Dermis microvascular lymphatic vessel endothelial cell (primary cell): ENCODE results near the gene PLPP1. TPM values are rescaled to one million over a fixed set of nuclear protein-coding genes. Genes with fewer than 3 reads are reported as not detected.
"Not testable (repeated sequence)": the region's sequence is repeated elsewhere in the genome, so short reads cannot be mapped to it uniquely, and the experiment has no call there.

ENCODE experiments used
- DNase-seq, 2 donors: peaks; one replicate each; pipeline versions ENCODE4 v3.0.0 to v3.0.0-alpha.2; 2010; ENCODE audit warnings: low read depth in 2 of 2
- total RNA-seq: library from RNA; depleted of rRNA; stranded (reverse); fragments of >200 nt; gene quantifications from 2 replicates; pipeline ENCODE4 v1.2.1, GENCODE V29; 2014

PLPP1 gene
- total RNA-seq, 1 donor from 2014 or later, result 181 TPM

DNA sequence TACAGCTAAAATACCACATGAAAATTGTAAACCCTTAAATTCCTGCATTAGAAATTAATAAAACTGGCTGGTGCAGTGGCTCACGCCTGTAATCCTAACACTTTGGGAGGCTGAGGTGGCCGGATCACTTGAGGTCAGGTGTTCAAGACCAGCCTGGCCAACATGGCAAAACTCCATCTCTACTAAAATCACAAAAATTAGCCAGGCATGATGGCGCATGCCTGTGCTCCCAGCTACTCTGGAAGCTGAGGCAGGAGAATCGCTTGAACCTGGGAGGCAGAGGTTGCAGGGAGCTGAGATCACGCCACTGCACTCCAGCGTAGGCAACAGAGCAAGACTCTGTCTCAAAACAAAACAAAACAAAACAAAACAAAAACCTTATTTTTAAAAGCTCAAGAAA, 29.1 kb downstream of the PLPP1 start:
- DNase-seq, result not testable (repeated sequence)

DNA sequence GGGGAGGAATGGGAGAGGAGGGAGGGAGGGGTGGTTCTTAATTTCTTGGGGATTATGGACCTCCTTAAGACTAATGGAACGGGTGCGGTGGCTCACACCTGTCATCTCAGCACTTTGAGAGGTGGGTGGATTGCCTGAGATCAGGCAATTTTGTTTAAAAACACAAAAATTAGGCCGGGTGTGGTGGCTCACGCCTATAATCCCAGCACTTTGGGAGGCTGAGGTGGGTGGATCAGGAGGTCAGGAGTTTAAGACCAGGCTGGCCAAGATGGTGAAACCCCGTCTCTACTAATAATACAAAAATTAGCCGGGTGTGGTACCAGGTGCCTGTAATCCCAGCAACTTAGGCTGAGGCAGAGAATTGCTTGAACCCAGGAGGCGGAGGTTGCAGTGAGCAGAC, 30.8 kb downstream of the PLPP1 start:
- DNase-seq, result not testable (repeated sequence)

- DNase-seq, result no peak
Measured at GRCh38 chr5:55502759-55503158, 32.0 kb downstream of the PLPP1 start.

DNA sequence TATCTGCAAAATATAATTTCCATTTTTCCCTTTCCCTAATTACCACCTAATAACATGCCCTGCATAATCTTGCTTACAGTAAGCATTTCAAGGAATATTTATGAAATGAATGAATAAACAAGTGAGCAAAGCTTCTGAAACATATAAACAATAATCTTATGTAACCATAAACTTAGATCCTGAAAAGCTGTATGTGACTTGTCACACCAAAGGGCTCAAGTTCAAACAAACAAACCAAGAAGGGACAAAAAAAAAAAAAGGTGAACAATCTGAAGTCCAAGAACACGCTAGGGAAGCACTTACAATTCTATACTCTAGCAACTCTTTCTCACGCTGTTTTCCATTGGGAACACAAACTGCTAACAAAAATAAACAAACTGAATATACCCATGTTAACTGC, 36.3 kb downstream of the PLPP1 start:
- DNase-seq, result no peak

GRCh38 chr5:55497712-55498111, 37.1 kb downstream of the PLPP1 start:
- DNase-seq, result no peak

- DNase-seq, result no peak
Measured at GRCh38 chr5:55495216-55495615, 39.5 kb downstream of the PLPP1 start.

DNA sequence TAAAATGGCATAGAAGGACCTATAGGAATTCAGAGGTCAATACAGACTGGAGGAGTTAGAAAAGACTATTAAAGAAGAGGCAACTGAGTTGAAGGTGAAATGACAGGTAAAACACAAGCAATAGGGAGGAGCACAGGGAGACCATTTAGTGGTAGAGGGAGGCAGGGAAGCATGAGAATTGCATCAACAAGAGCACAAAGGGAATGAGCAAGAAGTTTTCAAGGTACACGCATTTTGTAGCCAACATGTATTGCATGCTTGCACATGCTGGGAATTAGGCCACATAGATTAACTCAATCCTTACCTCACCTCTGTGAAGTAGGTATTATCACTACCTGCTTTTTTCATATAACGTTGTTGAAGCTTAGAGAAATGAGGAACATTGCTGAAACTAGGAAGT, 42.3 kb downstream of the PLPP1 start:
- DNase-seq, result no peak

DNA sequence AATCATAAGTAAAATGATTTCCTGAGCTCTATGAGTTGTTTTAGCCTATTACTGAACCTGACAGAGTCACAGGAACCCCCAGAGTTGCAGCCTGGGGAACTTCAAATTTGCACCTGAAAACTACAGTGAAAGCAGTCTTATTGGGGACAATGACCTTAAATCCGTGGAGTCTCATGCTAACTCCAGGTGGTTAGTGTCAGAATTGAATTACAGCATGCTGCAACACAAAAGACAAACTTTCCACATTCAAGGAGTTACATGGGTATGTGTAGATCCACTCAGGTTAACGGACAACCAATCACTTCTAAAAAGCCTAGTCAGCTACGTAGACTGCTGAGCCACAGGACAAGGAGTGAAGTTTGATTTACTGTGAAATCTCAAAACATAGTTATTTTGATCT, 49.7 kb downstream of the PLPP1 start:
- DNase-seq, result no peak

DNA sequence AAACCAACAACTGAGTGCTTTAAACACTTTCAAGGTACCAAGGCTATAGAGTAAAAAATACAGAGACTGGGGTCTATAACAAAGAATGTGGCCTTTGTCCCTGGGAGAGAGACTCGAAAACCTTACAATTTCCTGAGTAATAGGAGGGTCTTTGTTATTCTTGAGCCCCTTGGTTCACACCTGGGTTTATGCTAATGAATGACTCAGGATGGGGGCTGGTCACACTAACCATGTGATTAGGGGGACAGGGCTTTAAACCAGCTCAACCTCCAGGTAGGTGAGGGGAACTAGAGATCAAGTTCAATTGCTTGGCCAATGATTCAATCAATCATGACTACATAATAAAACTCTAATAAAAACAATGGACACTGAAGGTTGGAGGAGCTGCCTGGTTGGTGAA, 50.2 kb downstream of the PLPP1 start:
- no peak for DNase-seq

DNA sequence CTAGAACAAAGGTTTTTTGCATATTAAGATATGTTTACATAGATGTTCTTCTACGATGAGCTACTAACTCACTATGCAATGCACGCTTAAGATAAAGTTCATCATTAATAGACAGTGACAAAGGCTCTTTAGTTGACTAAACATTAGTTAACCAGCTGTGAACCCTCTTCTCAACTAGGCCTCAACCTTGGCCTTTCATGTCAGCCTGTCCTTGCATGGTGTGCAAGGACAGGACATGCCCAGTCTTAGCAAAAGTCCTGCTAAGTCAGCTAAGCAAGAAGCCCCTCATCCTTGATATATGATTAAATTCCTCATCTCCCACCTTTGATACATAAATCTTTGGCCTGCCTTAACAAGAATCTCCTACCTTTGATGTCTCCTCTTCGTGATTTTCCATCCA, 50.9 kb downstream of the PLPP1 start:
- no peak for DNase-seq

DNA sequence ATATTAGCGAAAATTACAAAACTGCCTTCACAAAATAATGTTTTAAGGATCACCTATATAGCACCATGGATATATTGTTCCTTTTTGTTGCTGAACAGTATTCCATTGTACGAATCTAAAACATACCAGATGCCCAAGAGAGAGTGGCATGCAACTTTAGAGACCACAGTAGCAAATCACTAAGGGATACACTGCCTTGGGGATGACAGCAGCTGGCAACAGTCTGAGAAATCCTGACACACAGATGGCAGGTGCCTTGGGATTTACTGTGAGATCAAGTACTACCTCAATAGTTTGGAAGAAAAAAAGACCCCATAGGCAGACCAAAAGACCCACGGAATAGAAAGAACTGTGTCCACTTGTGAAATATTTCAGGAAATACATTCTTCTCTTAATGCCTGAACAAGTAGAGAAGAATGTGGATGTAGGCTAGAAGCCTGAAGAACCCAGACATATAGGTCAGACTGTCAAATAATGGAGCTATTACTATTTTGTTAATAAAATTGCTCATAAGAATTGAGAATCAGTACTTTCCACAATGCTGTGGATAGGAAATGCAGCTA, 53.4 kb downstream of the PLPP1 start:
- DNase-seq, result no peak

DNA sequence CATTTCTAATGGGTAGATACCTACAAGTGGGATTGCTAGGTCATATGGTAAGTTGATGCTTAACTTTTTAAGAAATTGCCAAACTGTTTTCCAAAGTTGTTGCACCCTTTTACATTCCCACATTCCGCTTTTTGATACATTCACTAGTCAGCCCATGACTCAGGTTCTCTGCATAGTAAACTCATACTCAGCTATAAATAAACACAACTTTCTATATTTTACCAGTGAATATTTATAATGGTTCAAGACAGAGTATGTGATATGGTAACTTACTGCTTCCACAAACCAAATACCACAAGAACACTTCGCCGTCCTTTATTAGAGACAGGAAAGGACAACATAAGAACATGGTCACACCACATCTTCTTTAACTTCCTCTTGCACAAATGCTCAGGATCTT, 54.0 kb downstream of the PLPP1 start:
- DNase-seq, result no peak

GRCh38 chr5:55472642-55473041, 62.1 kb downstream of the PLPP1 start:
- DNase-seq, result no peak

- no peak for DNase-seq
Measured at GRCh38 chr5:55471468-55471867, 63.3 kb downstream of the PLPP1 start.

DNA sequence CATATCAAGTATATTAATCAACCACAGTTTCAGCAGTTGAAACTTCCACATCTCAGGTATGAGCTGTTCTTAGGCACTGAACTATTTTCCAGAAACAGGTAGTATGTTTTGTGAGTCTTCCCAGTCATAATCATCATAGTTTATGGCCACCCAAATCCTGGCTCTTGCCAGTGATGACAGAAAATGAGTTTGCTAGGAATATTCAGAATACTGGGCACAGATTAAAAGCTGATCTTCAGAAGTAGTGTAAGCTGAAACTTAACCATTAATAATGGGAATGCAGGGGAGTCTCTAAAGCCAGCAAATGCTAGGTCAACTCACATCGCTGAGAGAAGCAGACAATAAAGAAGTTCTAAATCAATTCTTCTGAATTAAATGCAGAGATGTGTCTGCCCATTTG, 64.5 kb downstream of the PLPP1 start:
- DNase-seq, result no peak

DNA sequence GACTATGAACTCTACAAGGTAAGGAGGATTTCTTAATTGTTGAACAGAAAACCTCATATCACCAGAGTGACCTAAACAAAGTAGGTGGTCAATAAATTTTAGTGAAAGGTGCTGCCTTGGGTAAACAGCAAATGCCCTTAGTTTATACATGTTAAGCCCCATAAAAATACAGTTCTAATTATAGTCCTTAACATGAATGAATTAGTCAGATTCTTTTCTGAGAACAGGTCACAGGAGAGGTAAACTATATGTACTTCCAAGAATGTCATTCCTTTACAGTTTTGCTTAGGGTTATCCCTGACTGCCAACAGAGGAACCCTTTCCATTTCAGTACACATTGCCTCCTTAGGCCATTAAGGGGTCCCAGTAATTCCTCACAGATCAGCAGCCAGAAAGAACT, 64.9 kb downstream of the PLPP1 start:
- DNase-seq, result no peak

DNA sequence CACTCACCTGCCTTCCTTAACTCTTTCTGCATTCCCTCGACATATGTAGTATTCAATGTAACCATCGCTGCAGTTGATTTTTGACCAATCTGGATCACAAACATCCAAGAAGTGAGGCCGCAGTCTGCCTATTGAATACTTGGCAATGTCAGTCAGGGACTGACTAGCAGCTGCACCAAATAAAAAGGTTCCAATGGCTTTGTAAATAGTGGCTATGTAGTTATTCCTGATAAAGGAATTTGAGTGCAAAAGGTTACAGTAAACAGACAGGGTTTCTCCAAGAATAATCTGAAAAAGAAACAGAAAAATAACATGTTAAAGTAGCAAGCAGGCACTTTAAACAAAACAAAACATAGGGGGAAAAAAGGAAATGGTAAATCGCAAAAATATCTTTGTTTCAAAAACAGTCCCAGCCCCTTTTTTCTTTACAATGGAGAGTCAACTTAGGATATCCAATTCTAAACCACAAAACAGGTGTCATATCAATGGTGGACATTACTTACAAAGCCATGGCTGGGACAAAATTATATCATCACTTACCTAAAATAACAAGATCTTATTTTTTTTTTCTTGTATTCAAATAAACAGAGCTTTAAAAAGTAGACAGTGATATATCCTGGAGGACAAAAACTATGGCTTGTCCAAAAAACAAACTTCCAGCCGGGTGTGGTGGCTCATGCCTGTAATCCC, 66.8 kb downstream of the PLPP1 start:
- DNase-seq, result peak in 1 of 2 donors; percentile 58

DNA sequence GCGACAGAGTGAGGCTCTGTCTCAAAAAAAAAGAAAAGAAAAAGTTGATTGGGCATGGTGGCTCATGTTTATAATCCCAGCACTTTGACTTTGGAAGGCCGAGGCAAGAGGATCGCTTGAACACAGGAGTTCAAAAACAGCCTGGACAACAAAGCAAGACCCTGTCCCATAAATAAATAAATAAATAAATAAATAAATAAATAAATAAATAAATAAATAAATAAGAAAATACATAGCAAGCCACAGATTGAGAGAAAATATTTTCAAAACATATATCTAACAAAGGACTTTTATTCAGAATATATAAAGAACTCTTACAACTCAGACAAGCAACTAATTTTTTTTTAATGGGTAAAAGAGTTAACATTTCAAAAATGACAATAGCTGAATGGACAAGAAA, 71.2 kb downstream of the PLPP1 start:
- no peak for DNase-seq

DNA sequence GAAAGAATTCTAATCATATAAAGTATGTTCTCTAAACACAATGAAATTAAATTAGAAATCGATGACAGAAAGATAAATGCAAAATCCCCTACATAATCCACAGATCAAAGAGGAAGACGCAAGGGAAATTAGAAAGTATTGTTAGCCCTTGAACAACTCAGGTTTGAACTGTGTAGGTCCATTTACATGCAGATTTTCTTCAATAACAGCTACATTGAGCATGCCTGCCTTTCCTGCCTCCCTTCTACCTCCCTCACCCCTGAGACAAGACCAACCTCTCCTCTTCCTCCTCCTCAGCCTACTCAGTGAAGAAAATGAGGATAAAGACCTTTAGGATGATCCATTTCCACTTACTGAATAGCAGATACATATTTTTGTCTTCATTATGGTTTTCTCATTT, 75.2 kb downstream of the PLPP1 start:
- DNase-seq, result no peak

- no peak for DNase-seq
Measured at GRCh38 chr5:55456216-55456895, 78.4 kb downstream of the PLPP1 start.

DNA sequence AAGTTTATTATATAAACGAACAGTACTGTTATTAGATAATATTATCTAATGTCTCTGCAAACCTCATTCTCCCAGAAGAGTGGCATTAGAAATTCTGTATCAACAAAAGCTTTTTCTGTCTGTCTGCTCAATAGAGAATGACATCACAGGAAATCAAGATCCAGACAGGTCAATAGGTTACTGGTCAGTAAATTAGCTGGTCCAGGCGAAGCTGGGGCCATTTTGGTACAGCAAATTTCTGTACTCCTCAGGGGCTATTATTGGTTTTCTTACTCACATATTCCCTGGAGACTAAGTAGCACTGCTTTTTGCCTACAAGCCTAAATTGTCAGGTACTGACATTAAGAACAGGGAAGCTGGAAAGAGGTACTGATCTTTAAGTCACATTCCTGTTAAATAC, 80.5 kb downstream of the PLPP1 start:
- DNase-seq, result peak in 1 of 2 donors; percentile 60

GRCh38 chr5:55453211-55453610, 81.6 kb downstream of the PLPP1 start:
- DNase-seq, result no peak

GRCh38 chr5:55451976-55452375, 82.8 kb downstream of the PLPP1 start:
- DNase-seq, result no peak
